ENCODE results near the gene RHCE.

DNA sequence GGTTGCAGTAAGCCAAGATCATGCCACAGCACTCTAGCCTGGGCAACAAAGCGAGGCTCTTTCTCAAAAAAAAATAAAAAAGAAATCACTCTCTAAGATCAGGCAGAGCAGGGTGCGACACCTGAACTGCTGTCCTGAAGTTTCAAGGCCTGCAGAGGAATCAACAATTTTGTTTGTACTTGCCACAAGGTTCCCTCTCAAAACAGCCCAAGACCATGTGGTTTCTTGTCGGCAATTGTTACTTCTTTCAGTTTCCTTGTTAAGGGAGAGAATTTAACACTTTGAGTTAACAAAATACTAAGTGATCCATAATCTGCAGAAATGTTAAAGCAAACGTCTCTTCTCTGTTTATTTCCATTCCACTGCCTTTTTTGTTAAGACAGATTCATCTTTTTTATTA, 46.6 kb upstream of the RHCE start:
- no peak for TF ChIP-seq EZH2 (IDR thresholded peaks at IDR 0.05; ENCODE audit: insufficient read depth, low read length)
- TF ChIP-seq, protein P1, sequence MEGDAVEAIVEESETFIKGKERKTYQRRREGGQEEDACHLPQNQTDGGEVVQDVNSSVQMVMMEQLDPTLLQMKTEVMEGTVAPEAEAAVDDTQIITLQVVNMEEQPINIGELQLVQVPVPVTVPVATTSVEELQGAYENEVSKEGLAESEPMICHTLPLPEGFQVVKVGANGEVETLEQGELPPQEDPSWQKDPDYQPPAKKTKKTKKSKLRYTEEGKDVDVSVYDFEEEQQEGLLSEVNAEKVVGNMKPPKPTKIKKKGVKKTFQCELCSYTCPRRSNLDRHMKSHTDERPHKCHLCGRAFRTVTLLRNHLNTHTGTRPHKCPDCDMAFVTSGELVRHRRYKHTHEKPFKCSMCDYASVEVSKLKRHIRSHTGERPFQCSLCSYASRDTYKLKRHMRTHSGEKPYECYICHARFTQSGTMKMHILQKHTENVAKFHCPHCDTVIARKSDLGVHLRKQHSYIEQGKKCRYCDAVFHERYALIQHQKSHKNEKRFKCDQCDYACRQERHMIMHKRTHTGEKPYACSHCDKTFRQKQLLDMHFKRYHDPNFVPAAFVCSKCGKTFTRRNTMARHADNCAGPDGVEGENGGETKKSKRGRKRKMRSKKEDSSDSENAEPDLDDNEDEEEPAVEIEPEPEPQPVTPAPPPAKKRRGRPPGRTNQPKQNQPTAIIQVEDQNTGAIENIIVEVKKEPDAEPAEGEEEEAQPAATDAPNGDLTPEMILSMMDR (IDR thresholded peaks at IDR 0.05; ENCODE audit: insufficient read depth, low read depth, low read length): no peak
